Colonic mucosa (tissue), 4 donors: Measurements from ENCODE around the gene SETD1A. TPM values are rescaled to one million over a fixed set of nuclear protein-coding genes. Genes with fewer than 3 reads are reported as not detected.

ENCODE experiments used
- DNase-seq: peaks from one replicate; pipeline ENCODE4 v3.0.0-alpha.2; 2020
- H3K27ac ChIP-seq: fragments of 200-600 bp; one replicate; pipeline ENCODE4 v1.8.0; 2021
- H3K27me3 ChIP-seq: fragments of 200-600 bp; one replicate; pipeline ENCODE4 v1.8.0; 2021
- H3K36me3 ChIP-seq: fragments of 200-600 bp; one replicate; pipeline ENCODE4 v1.8.0; 2021
- H3K4me1 ChIP-seq: fragments of 200-600 bp; one replicate; pipeline ENCODE4 v1.8.0; 2021; ENCODE audit warnings: mild to moderate bottlenecking
- H3K4me3 ChIP-seq: fragments of 200-600 bp; one replicate; pipeline ENCODE4 v1.8.0; 2021
- H3K9ac ChIP-seq, 2 donors: one replicate each; pipeline ENCODE4 v1.7.0; 2013; ENCODE audit warnings: control low read depth in 2 of 2, low read depth in 2 of 2, low read length in 2 of 2
- H3K9me3 ChIP-seq: fragments of 200-600 bp; one replicate; pipeline ENCODE4 v1.8.0; 2021
- intact Hi-C: fragments of 100-400 bp; cut with DNase I; formaldehyde crosslinking; loops from one replicate; pipeline ENCODE4 v1.14.1; 2022
- total RNA-seq, 2 donors: library from RNA; stranded (reverse); fragmentation: NEBNext Ultra II Directional in 1 of 2; extraction: Animal tissue kit (Norgen Biotek cat#: 25700) in 1 of 2; gene quantifications; one replicate each; pipeline ENCODE4 v1.2.1, GENCODE V29; 2021
- TF ChIP-seq, protein P1 (sequence below): fragments of 200-600 bp; IDR thresholded peaks from one replicate; pipeline ENCODE4 v1.8.0; 2022; ENCODE audit warnings: antibody characterized with exemption, mild to moderate bottlenecking
- donor health status: healthy.
- donor health status: DM: no; HTN: no; CAD: no.
- donor health status: DM: no; HTN: no; CAD: no.

SETD1A gene
- total RNA-seq, 2 donors from 2014 or later, result 11.6 to 15.9 TPM

DNA sequence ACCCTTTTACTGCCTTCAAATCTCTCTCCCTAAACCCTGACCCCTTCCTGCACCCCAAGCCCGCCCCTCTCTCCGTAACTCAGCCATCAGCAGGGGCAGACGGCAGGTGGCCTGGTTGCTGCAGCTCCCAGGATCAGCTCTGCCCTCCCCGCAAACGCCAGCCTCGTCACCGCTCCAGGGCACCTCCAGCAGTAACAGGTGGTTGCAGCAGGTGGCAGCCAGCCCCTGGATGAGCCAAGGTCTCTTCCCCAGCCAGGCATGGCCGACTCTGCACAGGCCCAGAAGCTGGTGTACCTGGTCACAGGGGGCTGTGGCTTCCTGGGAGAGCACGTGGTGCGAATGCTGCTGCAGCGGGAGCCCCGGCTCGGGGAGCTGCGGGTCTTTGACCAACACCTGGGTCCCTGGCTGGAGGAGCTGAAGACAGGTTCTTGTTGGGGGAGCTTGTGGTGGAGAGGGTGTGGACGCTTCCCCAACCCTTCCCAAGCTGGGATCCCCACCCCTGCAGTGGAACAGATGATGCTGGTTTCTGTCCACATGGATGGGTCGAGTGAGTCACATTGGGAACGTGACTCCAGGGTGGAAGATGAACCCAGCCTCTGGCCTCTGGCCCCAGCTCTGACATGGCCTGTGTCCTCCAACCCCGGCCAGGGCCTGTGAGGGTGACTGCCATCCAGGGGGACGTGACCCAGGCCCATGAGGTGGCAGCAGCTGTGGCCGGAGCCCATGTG is 28.0 kb downstream of the SETD1A start:
- Histone ChIP-seq H3K4me1 (no peaks in the 10 kb centered on the region), H3K27me3 (no peaks in the 10 kb centered on the region), H3K27ac (peak overlapping the region; percentile 53), H3K4me3 (peak overlapping the region; percentile 56), H3K36me3 (no peaks in the 10 kb centered on the region), H3K9me3 (no peaks in the 10 kb centered on the region), H3K9ac (peak overlapping the region; percentile 70 to 76)
- peak; percentile 75 for DNase-seq
- intact Hi-C loops, result loop anchor here (2.0 to 10.0 kb wide), 4 partner anchors 111 to 882 kb away; no protein-coding TSS in a partner anchor
- TF ChIP-seq, protein P1, sequence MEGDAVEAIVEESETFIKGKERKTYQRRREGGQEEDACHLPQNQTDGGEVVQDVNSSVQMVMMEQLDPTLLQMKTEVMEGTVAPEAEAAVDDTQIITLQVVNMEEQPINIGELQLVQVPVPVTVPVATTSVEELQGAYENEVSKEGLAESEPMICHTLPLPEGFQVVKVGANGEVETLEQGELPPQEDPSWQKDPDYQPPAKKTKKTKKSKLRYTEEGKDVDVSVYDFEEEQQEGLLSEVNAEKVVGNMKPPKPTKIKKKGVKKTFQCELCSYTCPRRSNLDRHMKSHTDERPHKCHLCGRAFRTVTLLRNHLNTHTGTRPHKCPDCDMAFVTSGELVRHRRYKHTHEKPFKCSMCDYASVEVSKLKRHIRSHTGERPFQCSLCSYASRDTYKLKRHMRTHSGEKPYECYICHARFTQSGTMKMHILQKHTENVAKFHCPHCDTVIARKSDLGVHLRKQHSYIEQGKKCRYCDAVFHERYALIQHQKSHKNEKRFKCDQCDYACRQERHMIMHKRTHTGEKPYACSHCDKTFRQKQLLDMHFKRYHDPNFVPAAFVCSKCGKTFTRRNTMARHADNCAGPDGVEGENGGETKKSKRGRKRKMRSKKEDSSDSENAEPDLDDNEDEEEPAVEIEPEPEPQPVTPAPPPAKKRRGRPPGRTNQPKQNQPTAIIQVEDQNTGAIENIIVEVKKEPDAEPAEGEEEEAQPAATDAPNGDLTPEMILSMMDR, result no peak

DNA sequence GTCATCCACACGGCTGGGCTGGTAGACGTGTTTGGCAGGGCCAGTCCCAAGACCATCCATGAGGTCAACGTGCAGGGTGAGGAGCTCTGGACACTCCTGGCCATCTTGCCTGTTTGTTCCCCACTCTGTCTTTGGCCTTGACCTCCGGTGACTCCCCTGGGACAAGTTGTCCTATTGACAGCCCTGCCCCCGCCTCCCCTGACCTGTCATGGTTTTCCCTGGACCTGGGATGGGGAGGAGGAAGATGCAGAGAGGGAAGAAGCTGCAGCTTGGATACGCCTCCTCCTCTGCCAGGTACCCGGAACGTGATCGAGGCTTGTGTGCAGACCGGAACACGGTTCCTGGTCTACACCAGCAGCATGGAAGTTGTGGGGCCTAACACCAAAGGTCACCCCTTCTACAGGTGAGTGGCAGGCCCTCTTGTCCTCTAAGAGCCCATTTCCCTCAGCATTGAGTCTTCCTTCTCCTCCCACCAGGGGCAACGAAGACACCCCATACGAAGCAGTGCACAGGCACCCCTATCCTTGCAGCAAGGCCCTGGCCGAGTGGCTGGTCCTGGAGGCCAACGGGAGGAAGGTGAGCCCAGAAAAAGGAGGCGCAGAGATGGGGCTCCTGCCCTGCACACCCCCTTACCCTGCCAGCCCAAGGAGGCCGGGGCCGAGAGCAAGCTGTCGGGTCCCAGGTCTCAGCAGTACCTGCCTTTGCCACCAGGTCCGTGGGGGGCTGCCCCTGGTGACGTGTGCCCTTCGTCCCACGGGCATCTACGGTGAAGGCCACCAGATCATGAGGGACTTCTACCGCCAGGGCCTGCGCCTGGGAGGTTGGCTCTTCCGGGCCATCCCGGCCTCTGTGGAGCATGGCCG is 28.8 kb downstream of the SETD1A start:
- DNase-seq, result no peak
- intact Hi-C loops, result loop anchor here (5.0 to 10.0 kb wide), 3 partner anchors 158 to 881 kb away; no protein-coding TSS in a partner anchor
- no peak overlapping the region for H3K27ac ChIP-seq
- H3K9ac ChIP-seq, result peak overlapping the region in 1 of 2 donors; percentile 76
- H3K9me3 ChIP-seq, result no peaks in the 10 kb centered on the region
- TF ChIP-seq, protein P1, result no peak
- no peaks in the 10 kb centered on the region for H3K36me3 ChIP-seq
- no peaks in the 10 kb centered on the region for H3K4me1 ChIP-seq
- no peaks in the 10 kb centered on the region for H3K27me3 ChIP-seq
- no peak overlapping the region for H3K4me3 ChIP-seq

DNA sequence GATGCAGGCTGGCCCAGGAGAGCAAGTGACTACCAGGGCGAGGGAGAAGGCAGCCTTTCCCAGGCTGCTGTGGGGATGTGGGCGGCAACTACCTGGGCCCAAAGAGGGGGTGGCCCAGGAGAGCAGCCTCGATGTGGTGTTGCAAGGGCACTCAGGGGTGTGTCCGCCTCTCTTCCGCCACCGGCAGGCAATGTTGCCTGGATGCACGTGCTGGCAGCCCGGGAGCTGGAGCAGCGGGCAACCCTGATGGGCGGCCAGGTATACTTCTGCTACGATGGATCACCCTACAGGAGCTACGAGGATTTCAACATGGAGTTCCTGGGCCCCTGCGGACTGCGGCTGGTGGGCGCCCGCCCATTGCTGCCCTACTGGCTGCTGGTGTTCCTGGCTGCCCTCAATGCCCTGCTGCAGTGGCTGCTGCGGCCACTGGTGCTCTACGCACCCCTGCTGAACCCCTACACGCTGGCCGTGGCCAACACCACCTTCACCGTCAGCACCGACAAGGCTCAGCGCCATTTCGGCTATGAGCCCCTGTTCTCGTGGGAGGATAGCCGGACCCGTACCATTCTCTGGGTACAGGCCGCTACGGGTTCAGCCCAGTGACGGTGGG is 30.1 kb downstream of the SETD1A start:
- no peak overlapping the region for H3K4me3 ChIP-seq
- no peak for DNase-seq
- no peak overlapping the region for H3K9ac ChIP-seq
- no peak overlapping the region for H3K27ac ChIP-seq
- TF ChIP-seq, protein P1, result no peak
- no peaks in the 10 kb centered on the region for H3K27me3 ChIP-seq
- H3K9me3 ChIP-seq, result no peaks in the 10 kb centered on the region
- no peaks in the 10 kb centered on the region for H3K36me3 ChIP-seq
- H3K4me1 ChIP-seq, result no peaks in the 10 kb centered on the region
- intact Hi-C loops, result loop anchor here (5.0 to 10.0 kb wide), 3 partner anchors 157 to 880 kb away; no protein-coding TSS in a partner anchor

DNA sequence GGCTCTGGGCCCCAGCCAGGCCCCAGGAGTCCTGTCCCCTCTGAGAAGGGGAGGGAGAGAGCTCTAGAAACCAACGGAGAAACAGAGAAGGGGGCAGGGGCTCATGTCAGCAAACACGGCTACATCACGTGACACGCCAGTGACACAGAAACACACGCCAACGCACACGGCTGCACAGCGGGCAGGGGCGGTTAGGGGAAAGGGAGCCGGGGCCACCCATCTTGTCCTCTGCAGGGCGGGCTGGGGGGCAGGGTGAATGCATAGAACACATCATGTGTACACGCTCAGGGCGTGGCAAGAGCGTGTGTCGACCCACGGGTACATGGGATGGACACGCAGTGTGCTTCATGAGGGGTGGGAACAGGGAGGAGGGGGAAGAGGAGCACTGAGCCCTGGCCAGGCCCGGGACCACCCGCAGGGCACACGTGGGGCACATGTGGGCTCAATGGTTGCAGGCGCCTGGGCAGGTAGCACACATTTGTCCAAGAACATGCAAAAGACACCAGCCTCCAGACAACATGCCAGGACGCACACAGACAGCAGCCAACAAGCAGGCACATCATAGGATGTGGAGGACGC is 32.0 kb downstream of the SETD1A start:
- Histone ChIP-seq H3K4me1 (no peaks in the 10 kb centered on the region), H3K4me3 (no peak overlapping the region), H3K9ac (no peak overlapping the region), H3K27me3 (no peaks in the 10 kb centered on the region), H3K36me3 (no peaks in the 10 kb centered on the region), H3K9me3 (no peaks in the 10 kb centered on the region), H3K27ac (no peak overlapping the region)
- DNase-seq, result no peak
- TF ChIP-seq, protein P1, result no peak
- intact Hi-C loops, result loop anchor here (5.0 to 10.0 kb wide), 3 partner anchors 155 to 878 kb away; no protein-coding TSS in a partner anchor

DNA sequence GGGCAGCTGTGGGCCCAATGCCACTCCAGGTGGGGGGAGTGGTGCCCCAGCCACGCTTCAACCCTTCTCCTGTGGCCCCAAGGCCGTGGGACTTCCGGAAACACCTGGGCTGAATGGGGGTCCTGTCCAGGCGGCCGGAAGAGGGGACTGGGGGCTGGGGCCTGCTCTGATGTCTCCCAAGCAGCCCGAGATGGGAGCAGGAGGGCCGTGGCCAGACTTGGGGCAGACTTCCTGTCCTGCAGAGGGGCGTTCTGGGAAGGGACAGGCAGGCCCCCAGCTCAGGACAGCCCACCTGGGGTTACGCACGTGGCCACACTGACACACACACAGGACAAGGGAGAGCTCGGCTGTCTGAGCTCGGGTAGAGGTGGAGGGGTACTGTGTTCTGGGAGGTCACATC is 32.6 kb downstream of the SETD1A start:
- DNase-seq, result no peak
- intact Hi-C loops, result no loop called here
- TF ChIP-seq, protein P1, result no peak

More for the DNA sequence above, 32.6 kb downstream of the SETD1A start:
- no peak overlapping the region for H3K27ac ChIP-seq
- H3K4me1 ChIP-seq, result no peaks in the 10 kb centered on the region
- no peaks in the 10 kb centered on the region for H3K27me3 ChIP-seq
- H3K4me3 ChIP-seq, result no peak overlapping the region
- H3K9ac ChIP-seq, result no peak overlapping the region
- H3K9me3 ChIP-seq, result no peaks in the 10 kb centered on the region
- H3K36me3 ChIP-seq, result no peaks in the 10 kb centered on the region
